Measurements from ENCODE around the gene PRPF4. TPM values are rescaled to one million over a fixed set of nuclear protein-coding genes. Genes with fewer than 3 reads are reported as not detected.
"Not testable (repeated sequence)": the region's sequence is repeated elsewhere in the genome, so short reads cannot be mapped to it uniquely, and the experiment has no call there.

PRPF4 gene
- total RNA-seq, 2 experiments from 2014 or later, result 34.0 to 43.4 TPM

DNA sequence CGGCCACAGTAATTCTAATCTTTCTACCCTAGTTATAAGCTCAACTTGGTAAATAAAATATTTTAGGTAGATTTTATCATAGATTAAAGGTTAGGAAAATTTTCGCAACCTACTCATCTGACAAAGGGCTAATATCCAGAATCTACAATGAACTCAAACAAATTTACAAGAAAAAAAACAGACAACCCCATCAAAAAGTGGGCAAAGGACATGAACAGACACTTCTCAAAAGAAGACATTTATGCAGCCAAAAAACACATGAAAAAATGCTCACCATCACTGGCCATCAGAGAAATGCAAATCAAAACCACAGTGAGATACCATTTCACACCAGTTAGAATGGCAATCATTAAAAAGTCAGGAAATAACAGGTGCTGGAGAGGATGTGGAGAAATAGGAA lies 25.8 kb upstream of the PRPF4 start:
- H3K9me3 Mint-ChIP-seq (ENCODE audit: low read depth); H3K27me3 Mint-ChIP-seq; ATAC-seq; CTCF ChIA-PET; DNase-seq; H3K4me3 Mint-ChIP-seq; H3K4me1 Mint-ChIP-seq; H3K27ac Mint-ChIP-seq: not testable (repeated sequence)
- H3K36me3 Mint-ChIP-seq, result peaks cover 16% of the 10 kb centered on the region

DNA sequence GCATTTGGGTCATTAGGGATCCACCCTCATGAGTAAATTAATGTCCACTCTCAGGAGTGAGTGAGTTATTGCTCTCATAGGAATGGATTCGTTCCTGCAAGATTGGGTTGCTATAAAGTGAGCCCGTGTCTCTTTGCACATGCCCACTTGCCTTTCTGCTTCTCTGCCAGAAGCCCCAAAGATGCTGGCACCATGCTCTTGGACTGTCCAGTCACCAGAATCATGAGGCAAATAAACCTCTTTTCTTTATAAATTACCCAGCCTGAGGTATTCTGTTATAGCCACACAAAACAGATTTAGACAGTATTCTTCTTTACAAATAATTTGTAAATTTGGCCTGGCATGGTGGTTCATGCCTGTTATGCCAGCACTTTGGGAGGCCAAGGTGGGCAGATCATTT lies 24.7 kb upstream of the PRPF4 start:
- Mint-ChIP-seq H3K9me3 (ENCODE audit: low read depth) (peaks cover 4% of the 10 kb centered on the region), H3K27ac (no peak overlapping the region), H3K27me3 (no peaks in the 10 kb centered on the region), H3K4me1 (no peaks in the 10 kb centered on the region), H3K36me3 (peaks cover 16% of the 10 kb centered on the region), H3K4me3 (no peak overlapping the region)
- CTCF ChIA-PET, result interaction anchor here (1.4 kb wide), 1 partner anchor 19 kb away, joined by 4 read pairs; no protein-coding TSS in a partner anchor
- DNase-seq, result no peak
- no peak for ATAC-seq

DNA sequence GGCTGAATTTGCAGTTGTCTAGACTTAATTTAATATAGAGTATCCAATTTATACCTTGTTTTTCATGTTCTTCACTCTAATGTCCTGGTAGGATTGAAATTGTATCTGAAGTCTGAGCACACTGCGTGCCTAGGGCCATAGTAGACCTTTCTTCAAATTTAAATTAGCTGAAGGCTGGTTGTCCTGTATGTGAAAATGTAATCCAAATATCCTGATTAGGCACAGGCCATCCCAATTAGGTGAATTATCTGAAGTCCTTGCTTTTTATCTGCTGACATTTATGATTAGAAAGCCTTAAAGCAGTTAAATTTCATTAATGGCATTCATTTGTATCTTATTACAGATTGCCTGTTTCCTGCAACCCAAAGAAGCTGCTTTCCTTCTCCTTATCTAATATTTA lies 20.5 kb upstream of the PRPF4 start:
- CTCF ChIA-PET, result interaction anchor here (1.8 kb wide), 1 partner anchor 19 kb away, joined by 5 read pairs; no protein-coding TSS in a partner anchor
- no peak for ATAC-seq
- Mint-ChIP-seq H3K27me3 (no peaks in the 10 kb centered on the region), H3K9me3 (ENCODE audit: low read depth) (peaks cover 2% of the 10 kb centered on the region), H3K4me3 (no peak overlapping the region), H3K4me1 (peaks cover 3% of the 10 kb centered on the region), H3K36me3 (peaks cover 18% of the 10 kb centered on the region), H3K27ac (no peak overlapping the region)
- no peak for DNase-seq

DNA sequence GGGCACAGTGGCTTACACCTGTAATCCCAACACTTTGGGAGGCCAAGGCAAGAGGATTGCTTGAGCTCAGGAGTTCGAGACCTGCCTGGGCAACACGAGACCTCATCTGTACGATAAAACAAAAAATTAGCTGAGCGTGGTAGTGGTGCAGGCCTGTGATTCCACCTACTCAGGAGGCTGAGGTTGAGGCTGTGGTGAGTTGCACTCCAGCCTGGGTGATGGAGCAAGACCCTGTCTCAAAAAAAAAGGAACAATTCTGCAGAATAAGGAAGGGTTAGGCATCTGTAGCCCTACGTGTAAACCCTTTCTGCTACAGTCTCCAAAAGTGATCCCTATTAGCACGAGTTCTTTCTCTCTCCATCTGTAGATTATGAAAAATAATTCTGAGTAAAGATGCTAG lies 20.0 kb upstream of the PRPF4 start:
- no peak overlapping the region for H3K4me3 Mint-ChIP-seq
- peaks cover 22% of the 10 kb centered on the region for H3K36me3 Mint-ChIP-seq
- peaks cover 3% of the 10 kb centered on the region for H3K4me1 Mint-ChIP-seq
- no peak for DNase-seq
- H3K27me3 Mint-ChIP-seq, result no peaks in the 10 kb centered on the region
- H3K27ac Mint-ChIP-seq, result no peak overlapping the region
- CTCF ChIA-PET, result interaction anchor here (1.8 kb wide), 1 partner anchor 19 kb away, joined by 5 read pairs; no protein-coding TSS in a partner anchor
- ATAC-seq, result no peak
- H3K9me3 Mint-ChIP-seq (ENCODE audit: low read depth), result peaks cover 2% of the 10 kb centered on the region

DNA sequence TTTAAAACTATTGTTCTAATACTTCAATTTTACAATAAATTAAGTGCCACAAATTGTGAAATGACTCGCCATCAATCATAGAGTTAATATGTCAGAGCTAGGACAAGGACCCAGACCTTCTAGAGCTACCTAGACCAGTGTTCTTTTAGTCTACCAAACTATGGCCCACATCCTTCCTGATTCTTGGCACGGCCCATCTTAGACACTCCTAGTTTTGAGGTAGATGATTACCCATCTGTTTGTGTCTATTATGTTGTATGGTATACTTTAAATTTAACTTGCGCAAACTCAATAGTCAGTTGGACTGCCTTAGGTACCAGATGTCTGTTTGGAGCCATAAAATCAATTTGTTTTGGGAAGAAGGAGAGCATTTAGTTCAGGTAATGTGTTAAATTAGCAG lies 17.6 kb upstream of the PRPF4 start:
- peaks cover 3% of the 10 kb centered on the region for H3K4me1 Mint-ChIP-seq
- no peak for ATAC-seq
- CTCF ChIA-PET, result no interaction called here

DNA sequence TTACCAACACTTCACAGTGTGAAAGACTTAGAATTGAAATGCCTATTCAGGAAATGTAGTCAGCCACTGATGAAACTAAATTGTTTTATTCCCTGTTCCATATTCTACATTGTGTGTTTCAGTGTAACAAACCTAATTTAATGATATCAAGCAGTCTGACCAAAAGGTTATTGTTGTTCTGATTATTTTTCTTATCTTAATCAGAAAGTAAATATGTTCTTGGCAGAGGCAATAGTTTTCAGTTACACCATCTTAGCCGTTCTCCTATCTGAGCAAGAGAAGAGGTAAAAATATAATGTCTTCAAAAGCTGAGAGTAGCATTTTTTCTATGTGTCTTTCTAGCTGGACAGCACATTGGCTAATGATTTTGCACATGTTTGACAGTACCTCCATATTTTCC lies 17.2 kb upstream of the PRPF4 start:
- Mint-ChIP-seq H3K4me3 (no peak overlapping the region), H3K4me1 (peaks cover 3% of the 10 kb centered on the region), H3K27ac (no peak overlapping the region), H3K36me3 (peaks cover 29% of the 10 kb centered on the region), H3K9me3 (ENCODE audit: low read depth) (no peaks in the 10 kb centered on the region), H3K27me3 (no peaks in the 10 kb centered on the region)
- ATAC-seq (no peak), DNase-seq (no peak)
- CTCF ChIA-PET, result no interaction called here

More for the DNA sequence above, 17.6 kb upstream of the PRPF4 start:
- Mint-ChIP-seq H3K27ac (no peak overlapping the region), H3K9me3 (ENCODE audit: low read depth) (no peaks in the 10 kb centered on the region), H3K4me3 (no peak overlapping the region), H3K36me3 (peaks cover 29% of the 10 kb centered on the region), H3K27me3 (no peaks in the 10 kb centered on the region)
- no peak for DNase-seq

DNA sequence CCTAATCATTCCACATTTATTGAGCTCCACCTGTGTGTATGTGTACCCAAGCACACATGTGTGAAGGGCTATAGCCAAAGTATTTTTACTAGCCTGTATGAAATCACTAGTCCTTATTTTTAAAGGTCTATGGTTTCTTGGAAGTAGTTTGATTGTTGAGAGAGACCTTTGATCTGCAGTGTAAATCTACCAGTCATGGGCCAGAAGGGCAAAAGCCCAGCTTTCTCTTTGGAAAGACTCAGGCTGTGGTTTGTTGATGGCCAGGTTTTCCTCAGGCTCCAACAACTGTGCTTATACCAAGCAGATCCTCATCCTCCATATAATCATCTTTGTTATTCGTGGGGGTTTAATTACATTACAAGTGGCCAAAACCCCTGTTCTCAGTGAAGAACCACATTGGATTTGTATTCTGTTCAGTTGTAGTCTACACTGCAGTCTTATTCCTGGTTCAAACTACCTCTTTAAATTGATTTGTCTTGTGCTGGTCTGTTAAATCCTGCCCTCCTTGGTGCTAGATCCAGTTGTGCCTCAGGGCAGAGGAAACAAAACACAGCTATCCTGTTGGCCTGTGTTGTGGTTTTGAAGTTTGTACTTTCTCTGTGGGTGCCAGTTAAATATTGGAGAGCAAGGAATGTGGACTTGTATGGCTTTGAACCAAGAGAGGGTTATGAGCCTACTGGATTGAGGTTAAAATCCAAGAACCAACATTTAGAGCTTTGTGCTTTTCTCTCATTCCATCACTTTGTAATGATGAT lies 13.4 kb upstream of the PRPF4 start:
- H3K27ac Mint-ChIP-seq, result no peak overlapping the region
- peaks cover 3% of the 10 kb centered on the region for H3K4me1 Mint-ChIP-seq
- H3K36me3 Mint-ChIP-seq, result peaks cover 33% of the 10 kb centered on the region
- no peak overlapping the region for H3K4me3 Mint-ChIP-seq
- H3K9me3 Mint-ChIP-seq (ENCODE audit: low read depth), result no peaks in the 10 kb centered on the region
- CTCF ChIA-PET, result interaction anchor here (2.2 kb wide), 1 partner anchor 13 kb away, joined by 6 read pairs; the partner anchor contains the start of genes CDC26 and PRPF4
- ATAC-seq (no peak), DNase-seq (no peak)
- no peaks in the 10 kb centered on the region for H3K27me3 Mint-ChIP-seq

DNA sequence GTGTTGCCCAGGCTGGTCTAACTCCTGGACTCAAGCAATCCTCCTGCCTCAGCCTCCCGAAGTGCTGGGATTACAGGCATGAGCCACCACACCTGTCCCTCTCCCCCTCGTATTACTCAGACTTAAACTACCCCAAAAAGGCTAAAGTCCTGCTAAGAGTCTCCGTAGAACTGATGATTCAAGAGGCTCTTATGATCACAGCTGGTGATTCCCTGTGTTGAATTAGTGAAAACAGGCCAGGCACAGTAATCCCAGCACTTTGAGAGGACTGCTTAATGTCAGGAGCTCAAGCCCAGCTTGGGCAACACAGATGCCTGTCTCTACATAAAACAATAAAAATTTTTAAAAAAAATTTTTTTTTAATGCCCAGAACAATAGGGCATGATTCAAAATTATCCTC lies 9.3 kb upstream of the PRPF4 start:
- Mint-ChIP-seq H3K9me3 (ENCODE audit: low read depth) (no peaks in the 10 kb centered on the region), H3K4me3 (no peak overlapping the region), H3K36me3 (peaks cover 34% of the 10 kb centered on the region), H3K27ac (no peak overlapping the region), H3K27me3 (no peaks in the 10 kb centered on the region), H3K4me1 (peaks cover 4% of the 10 kb centered on the region)
- ATAC-seq, result no peak
- CTCF ChIA-PET, result no interaction called here
- no peak for DNase-seq

DNA sequence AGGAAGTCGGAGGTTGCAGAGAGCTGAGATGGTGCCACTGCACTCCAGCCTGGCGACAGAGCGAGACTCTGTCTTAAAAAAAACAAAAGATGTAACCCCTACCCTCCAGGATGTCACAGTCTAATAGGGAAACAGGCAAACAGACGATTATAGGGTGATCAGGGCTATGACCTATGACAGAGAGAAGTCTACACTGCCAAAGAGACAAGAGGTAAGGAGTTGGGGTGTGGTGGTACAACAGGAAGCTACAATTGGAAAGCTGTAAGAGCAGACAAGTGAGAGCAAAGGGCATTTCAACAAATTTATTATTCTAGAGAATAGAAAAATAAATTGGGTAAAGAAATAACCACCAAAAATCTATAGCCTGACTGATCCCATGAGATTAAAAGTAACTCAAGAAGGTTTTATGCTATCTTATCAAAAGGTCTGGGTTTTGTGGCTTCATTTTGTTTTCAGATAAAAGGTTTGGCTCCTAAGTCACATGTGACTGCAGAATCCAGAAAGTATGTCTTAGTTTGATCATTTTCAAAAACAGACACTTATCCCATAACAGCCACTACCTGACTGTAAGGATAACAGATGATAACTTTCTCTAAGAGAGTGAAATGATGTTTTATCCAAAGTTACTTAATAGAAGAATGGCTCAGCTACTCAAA lies 7.4 kb upstream of the PRPF4 start:
- H3K4me3 Mint-ChIP-seq, result no peak overlapping the region
- ATAC-seq, result no peak
- CTCF ChIA-PET, result no interaction called here
- no peaks in the 10 kb centered on the region for H3K9me3 Mint-ChIP-seq (ENCODE audit: low read depth)
- H3K36me3 Mint-ChIP-seq, result peaks cover 35% of the 10 kb centered on the region
- no peak for DNase-seq
- H3K27me3 Mint-ChIP-seq, result no peaks in the 10 kb centered on the region
- H3K27ac Mint-ChIP-seq, result no peak overlapping the region
- H3K4me1 Mint-ChIP-seq, result peaks cover 4% of the 10 kb centered on the region

DNA sequence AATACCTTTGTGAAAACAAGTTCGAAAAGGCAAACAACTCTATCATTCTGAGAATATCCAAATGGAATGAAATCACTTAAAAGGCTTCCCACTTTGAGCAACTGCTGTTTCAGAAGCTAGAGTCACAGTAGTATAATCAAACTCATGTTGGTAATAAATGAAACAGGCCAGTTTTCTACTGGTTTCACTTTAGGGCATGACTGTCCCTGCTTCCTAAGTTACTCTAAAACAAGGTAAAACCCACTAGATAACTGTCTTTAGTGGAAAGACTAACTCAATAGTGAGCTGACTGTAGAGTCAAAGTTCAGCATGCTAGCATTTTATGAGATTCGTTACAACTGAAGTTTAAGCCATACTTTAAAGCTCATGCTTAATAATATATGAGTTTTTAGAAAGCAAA lies 6.1 kb upstream of the PRPF4 start:
- peak; percentile 30 for ATAC-seq
- no peak overlapping the region for H3K27ac Mint-ChIP-seq
- peaks cover 15% of the 10 kb centered on the region for H3K4me1 Mint-ChIP-seq
- CTCF ChIA-PET, result interaction anchor here (0.7 to 1.4 kb wide), 5 partner anchors 47 to 387 kb away, joined by 3 to 5 read pairs (median 3); partner anchors contain the start of genes C9orf43 and POLE3
- H3K9me3 Mint-ChIP-seq (ENCODE audit: low read depth), result no peaks in the 10 kb centered on the region
- no peak overlapping the region for H3K4me3 Mint-ChIP-seq
- DNase-seq, result no peak
- peaks cover 34% of the 10 kb centered on the region for H3K36me3 Mint-ChIP-seq
- no peaks in the 10 kb centered on the region for H3K27me3 Mint-ChIP-seq

DNA sequence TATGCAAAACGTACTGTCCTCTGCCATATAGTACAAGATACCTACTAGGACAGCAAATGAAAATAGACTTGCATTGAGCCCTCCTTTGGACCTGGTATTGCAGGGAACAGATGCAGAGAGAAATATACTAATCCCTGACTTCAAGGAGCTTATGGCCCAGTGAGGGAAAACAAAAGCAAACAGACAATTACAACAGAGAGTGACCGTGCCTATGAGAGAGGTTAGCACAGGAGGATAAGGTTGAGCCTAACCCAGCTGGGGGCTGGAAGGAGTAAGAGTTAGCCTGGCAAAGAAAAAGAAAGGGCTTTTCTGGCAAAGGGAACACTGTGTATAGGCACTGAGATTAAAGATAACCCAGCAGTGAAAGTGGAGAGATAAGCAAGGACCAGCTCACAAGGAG lies 5.6 kb upstream of the PRPF4 start:
- ATAC-seq (no peak), DNase-seq (no peak)
- Mint-ChIP-seq H3K4me1 (peaks cover 15% of the 10 kb centered on the region), H3K36me3 (peaks cover 34% of the 10 kb centered on the region), H3K27ac (no peak overlapping the region), H3K27me3 (no peaks in the 10 kb centered on the region), H3K4me3 (no peak overlapping the region), H3K9me3 (ENCODE audit: low read depth) (no peaks in the 10 kb centered on the region)
- CTCF ChIA-PET, result interaction anchor here (0.7 to 1.4 kb wide), 5 partner anchors 48 to 386 kb away, joined by 3 to 5 read pairs (median 3); partner anchors contain the start of genes C9orf43 and POLE3

DNA sequence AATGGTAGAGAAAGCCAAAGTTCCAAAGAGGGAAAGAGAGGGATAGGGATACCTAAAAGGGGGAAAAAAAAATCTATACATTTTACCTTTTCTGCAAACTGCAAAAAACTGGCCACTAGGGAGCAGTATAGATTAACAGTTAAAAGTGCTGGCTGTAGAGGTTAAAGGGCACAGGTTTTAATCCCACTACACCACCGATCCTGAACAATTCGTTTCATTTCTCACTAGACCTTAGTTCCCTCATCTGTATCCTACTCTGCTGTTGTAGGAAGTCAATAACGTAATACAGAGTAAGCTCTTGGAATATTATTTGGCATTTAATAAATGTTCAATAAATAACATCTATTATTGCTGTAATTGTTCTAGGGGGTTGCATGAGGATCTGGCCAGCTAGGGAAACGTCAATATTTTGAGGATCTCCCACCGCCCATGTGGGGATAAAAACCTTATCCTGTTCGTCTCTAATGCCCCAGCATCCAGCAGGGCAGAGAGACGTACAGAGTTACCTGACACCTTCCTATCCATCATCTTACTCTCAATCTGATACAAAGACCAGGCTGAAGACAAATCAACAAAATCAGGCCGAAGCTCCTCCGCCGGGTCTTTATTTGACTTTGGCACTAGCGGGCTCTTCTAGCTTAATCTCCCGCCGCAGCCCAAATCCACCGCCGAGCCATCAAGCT lies 843 bp upstream of the PRPF4 start:
- no peak overlapping the region for H3K4me3 Mint-ChIP-seq
- peaks cover 29% of the 10 kb centered on the region for H3K4me1 Mint-ChIP-seq
- H3K9me3 Mint-ChIP-seq (ENCODE audit: low read depth), result no peaks in the 10 kb centered on the region
- ATAC-seq, result peak; percentile 10
- peaks cover 35% of the 10 kb centered on the region for H3K36me3 Mint-ChIP-seq
- no peak for DNase-seq
- no peak overlapping the region for H3K27ac Mint-ChIP-seq
- CTCF ChIA-PET, result interaction anchor here (0.9 to 5.6 kb wide), 35 partner anchors 11 to 384 kb away, joined by 3 to 60 read pairs (median 5); partner anchors contain the start of genes ALAD, BSPRY, C9orf43 and FKBP15
- H3K27me3 Mint-ChIP-seq, result no peaks in the 10 kb centered on the region

DNA sequence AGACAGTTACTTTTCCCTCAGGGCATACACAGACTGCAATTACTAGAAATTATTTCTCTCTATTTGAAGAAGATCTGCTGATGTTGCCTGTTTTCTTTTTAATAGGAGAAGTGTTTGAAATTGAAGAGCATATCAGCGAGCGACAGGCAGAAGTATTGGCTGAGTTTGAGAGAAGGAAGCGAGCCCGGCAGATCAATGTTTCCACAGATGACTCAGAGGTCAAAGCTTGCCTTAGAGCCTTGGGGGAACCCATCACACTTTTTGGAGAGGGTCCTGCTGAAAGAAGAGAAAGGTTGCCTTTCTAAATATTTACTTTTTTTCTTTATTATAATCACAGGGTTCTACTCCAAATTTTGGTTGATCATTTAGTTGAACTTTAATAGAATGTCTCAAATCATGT lies 3.4 kb downstream of the PRPF4 start:
- Mint-ChIP-seq H3K27ac (peak overlapping the region; percentile 69), H3K4me1 (peaks cover 30% of the 10 kb centered on the region), H3K36me3 (peaks cover 43% of the 10 kb centered on the region), H3K9me3 (ENCODE audit: low read depth) (no peaks in the 10 kb centered on the region), H3K27me3 (no peaks in the 10 kb centered on the region), H3K4me3 (no peak overlapping the region)
- ATAC-seq, result no peak
- no peak for DNase-seq
- CTCF ChIA-PET, result interaction anchor here (1.9 kb wide), 1 partner anchor 127 kb away, joined by 5 read pairs; no protein-coding TSS in a partner anchor
